Endothelial cell of umbilical vein (primary cell): ENCODE data around the gene CUEDC2. TPM values are rescaled to one million over a fixed set of nuclear protein-coding genes. Genes with fewer than 3 reads are reported as not detected.

Experiments
- BruUV-seq: library from RNA; stranded (reverse); fragments of 400-500 nt; replicated peaks from 2 replicates; lab custom pipeline; 2021; lab: Mats Ljungman, UMichigan
- CTCF ChIA-PET: fragments of 300-600, 350-600 bp; sonication (Branson Sonifier 250); formaldehyde crosslinking; loops from one replicate; lab custom pipeline; 2021; ENCODE audit warnings: antibody characterized with exemption, inconsistent platforms; lab: Charles Lee
- POLR2A ChIA-PET: fragments of 300-600, 350-600 bp; sonication (Branson Sonifier 250); formaldehyde crosslinking; loops from one replicate; lab custom pipeline; 2021; ENCODE audit warnings: antibody characterized with exemption, inconsistent platforms; lab: Charles Lee
- DNase-seq: peaks from one replicate; pipeline ENCODE4 v3.0.0-alpha.2; 2011; ENCODE audit warnings: low read depth, low spot score
- FAIRE-seq: peaks from 2 replicates; lab custom pipeline; 2011; peaks lifted over from hg19 to GRCh38; lab: Jason Lieb, UNC
- H2AFZ ChIP-seq: 2 replicates; pipeline ENCODE4 v1.6.0; 2012; ENCODE audit warnings: low read depth, low read length, control low read depth, inconsistent platforms
- H3K27ac ChIP-seq: 2 replicates; pipeline ENCODE4 v1.5.1; 2011; ENCODE audit warnings: low read depth, mild to moderate bottlenecking, control low read depth, low read length, moderate library complexity; ENCODE audit not compliant: insufficient read depth
- H3K27me3 ChIP-seq, 2 experiments: 2 replicates each; pipeline versions ENCODE4 v1.6.0 to v1.6.1; 2011; ENCODE audit warnings: low read length in 2 of 2, mixed read lengths in 1 of 2; ENCODE audit not compliant: control insufficient read depth in 2 of 2, insufficient read depth in 2 of 2
- H3K36me3 ChIP-seq, 2 experiments: 2 replicates in 1 of 2; 3 replicates in 1 of 2; pipeline ENCODE4 v1.5.1; 2011; ENCODE audit warnings: low read length in 2 of 2, mild to moderate bottlenecking in 1 of 2, moderate library complexity in 1 of 2; ENCODE audit not compliant: control insufficient read depth in 2 of 2, insufficient read depth in 2 of 2; ENCODE audit errors: extremely low read depth in 1 of 2
- H3K4me1 ChIP-seq: 3 replicates; pipeline ENCODE4 v1.5.1; 2011; ENCODE audit warnings: mild to moderate bottlenecking, low read length; ENCODE audit not compliant: control insufficient read depth, insufficient read depth; ENCODE audit errors: extremely low read depth
- H3K4me2 ChIP-seq: 2 replicates; pipeline ENCODE4 v1.6.1; 2011; ENCODE audit warnings: low read length, control low read depth, mixed read lengths; ENCODE audit not compliant: insufficient read depth
- H3K4me3 ChIP-seq, 3 experiments: fragments of 200-600 bp in 1 of 3; sonication (generic), shearing (Covaris generic) in 1 of 3; replicated peaks in 1 of 3; 2 replicates each; pipeline ENCODE4 v1.5.1; 2011 to 2016; ENCODE audit warnings: control low read depth in 3 of 3, low read length in 3 of 3, mild to moderate bottlenecking in 2 of 3, inconsistent platforms in 1 of 3, low read depth in 1 of 3, moderate library complexity in 1 of 3; ENCODE audit not compliant: insufficient read depth in 1 of 3
- H3K79me2 ChIP-seq: 2 replicates; pipeline ENCODE4 v1.6.0; 2012; ENCODE audit warnings: low read length, inconsistent platforms; ENCODE audit not compliant: control insufficient read depth, insufficient read depth
- H3K9ac ChIP-seq: replicated peaks from 2 replicates; pipeline ENCODE3; 2011; ENCODE audit warnings: low read length, control low read depth; ENCODE audit not compliant: insufficient read depth; ENCODE audit errors: extremely low read depth
- H3K9me1 ChIP-seq: replicated peaks from 3 replicates; pipeline ENCODE4 v1.6.0; 2011; ENCODE audit warnings: mild to moderate bottlenecking, low read length; ENCODE audit not compliant: control insufficient read depth, insufficient read depth; ENCODE audit errors: extremely low read depth
- H3K9me3 ChIP-seq: replicated peaks from 2 replicates; pipeline ENCODE4 v1.5.1; 2012; ENCODE audit warnings: low read length, inconsistent platforms; ENCODE audit not compliant: control insufficient read depth, insufficient read depth
- H4K20me1 ChIP-seq: replicated peaks from 2 replicates; pipeline ENCODE3; 2011; ENCODE audit warnings: mild to moderate bottlenecking, low read length; ENCODE audit not compliant: control insufficient read depth, insufficient read depth; ENCODE audit errors: extremely low read depth
- CTCF ChIP-seq, 2 donors: IDR thresholded peaks; 1 replicate in 1 of 2; 2 replicates in 1 of 2; pipeline ENCODE4 v1.5.1; 2011; ENCODE audit warnings: low read length in 2 of 2, mild to moderate bottlenecking in 2 of 2, moderate library complexity in 2 of 2, control low read depth in 1 of 2, inconsistent platforms in 1 of 2, low read depth in 1 of 2; ENCODE audit not compliant: insufficient read depth in 1 of 2; ENCODE audit errors: extremely low read depth in 1 of 2
- EZH2 ChIP-seq: IDR thresholded peaks from 2 replicates; pipeline ENCODE4 v1.6.1; 2012; ENCODE audit warnings: borderline replicate concordance, low read depth, mild to moderate bottlenecking, moderate library complexity, low read length, inconsistent platforms; ENCODE audit not compliant: severe bottlenecking
- FOS ChIP-seq: IDR thresholded peaks from 2 replicates; pipeline ENCODE4 v1.6.1; 2011; ENCODE audit warnings: mild to moderate bottlenecking, low read length, moderate library complexity, borderline replicate concordance; ENCODE audit not compliant: insufficient read depth
- GATA2 ChIP-seq: IDR thresholded peaks from 2 replicates; pipeline ENCODE4 v1.7.0; 2011; ENCODE audit warnings: low read depth, mild to moderate bottlenecking, moderate library complexity, mixed read lengths, low read length; ENCODE audit not compliant: insufficient read length, insufficient read depth
- JUN ChIP-seq: IDR thresholded peaks from 2 replicates; pipeline ENCODE4 v1.6.1; 2011; ENCODE audit warnings: borderline replicate concordance, low read depth; ENCODE audit not compliant: insufficient read length, insufficient read depth
- MAX ChIP-seq: IDR thresholded peaks from 2 replicates; pipeline ENCODE4 v1.6.1; 2011; ENCODE audit not compliant: insufficient read depth, insufficient read length
- MYC ChIP-seq: IDR thresholded peaks from one replicate; pipeline ENCODE4 v1.6.1; 2011; ENCODE audit warnings: mild to moderate bottlenecking, low read depth, low read length
- POLR2A ChIP-seq: IDR thresholded peaks from 2 replicates; pipeline ENCODE4 v1.6.1; 2012; ENCODE audit warnings: low read depth, mild to moderate bottlenecking, control low read depth, low read length
- POLR2AphosphoS5 ChIP-seq: IDR thresholded peaks from 2 replicates; pipeline ENCODE4 v1.6.1; 2012; ENCODE audit warnings: low read depth, mild to moderate bottlenecking, control low read depth, low read length, moderate library complexity; ENCODE audit not compliant: insufficient read depth
- dilution Hi-C: fragments of 300-500 bp; cut with MboI; formaldehyde crosslinking; loops from one replicate; pipeline ENCODE4 v1.15.0; 2019; ENCODE audit warnings: low sequenced_read_pairs; ENCODE audit not compliant: extremely low pct_ligation_motif_present
- intact Hi-C: fragments of 100-400 bp; cut with micrococcal nuclease; formaldehyde crosslinking; loops from one replicate; pipeline ENCODE4 v1.10.0; 2022
- polyA plus RNA-seq, 4 experiments: library from polyadenylated mRNA; depleted of rRNA in 3 of 4; stranded (reverse) in 3 of 4; unstranded in 1 of 4; fragments of >200 nt; gene quantifications; 2 replicates each; pipeline versions ENCODE4 v1.2.1 to v1.2.3, GENCODE V29; 2011 to 2012; ENCODE audit warnings: missing spikeins in 1 of 4
- total RNA-seq: library from RNA; stranded (reverse); gene quantifications from 2 replicates; pipeline ENCODE4 v1.2.3, GENCODE V29; 2021

Gene CUEDC2
- total and polyA plus RNA-seq, 2 donors (not counting 3 experiments of a cell fraction or from before 2014, with no cell fraction given): 61.5 to 96.7 TPM

GRCh38 chr10:102397222-102398171, 34.9 kb downstream of the CUEDC2 start:
- no peak for TF ChIP-seq FOS
- no peak for TF ChIP-seq CTCF (IDR thresholded peaks at IDR 0.05; ENCODE audit: extremely low read depth in 1 of 2, insufficient read depth in 1 of 2, low read depth in 1 of 2, low read length in 2 of 2)
- TF ChIP-seq EZH2: no peak
- TF ChIP-seq POLR2AphosphoS5: no peak
- no peak for TF ChIP-seq GATA2
- TF ChIP-seq POLR2A: no peak
- TF ChIP-seq MYC: no peak
- TF ChIP-seq JUN: no peak
- TF ChIP-seq MAX: no peak
- ChIA-PET CTCF (interaction anchor here (0.9 to 9.2 kb wide), 8 partner anchors 13 to 228 kb away, joined by 3 to 168 read pairs (median 18); partner anchors contain the start of genes CUEDC2, FBXL15 and PITX3), POLR2A (no interaction called here)
- Histone ChIP-seq H3K27ac (no peak overlapping the region), H3K4me2 (no peak overlapping the region), H3K79me2 (no peaks in the 10 kb centered on the region), H3K4me3 (no peak overlapping the region), H3K27me3 (peaks cover under 1 to 3% of the 10 kb centered on the region in 2 experiments), H3K9me1 (no peaks in the 10 kb centered on the region), H3K9me3 (no peaks in the 10 kb centered on the region), H3K4me1 (peaks cover 17% of the 10 kb centered on the region), H3K36me3 (peaks cover 0 to 30% of the 10 kb centered on the region in 2 experiments), H4K20me1 (no peaks in the 10 kb centered on the region), H2AFZ (no peak overlapping the region), H3K9ac (no peak overlapping the region)
- dilution Hi-C loops (no loop called here), intact Hi-C loops (no loop called here)
- BruUV-seq: no TSS peak
- DNase-seq: no peak
- FAIRE-seq: no peak
